Amniotic epithelial cell (primary cell): ENCODE measurements around the gene PPT2.

Experiments used
- DNase-seq: peaks from one replicate; pipeline ENCODE4 v3.0.0-alpha.2; 2010; ENCODE audit warnings: low read depth

PPT2 gene

GRCh38 chr6:32153564-32154513 is at the start of gene PPT2:
Gene PPT2 (plus strand): TSS chr6:32154141. CDS start chr6:32154595, 454 bp downstream.
- DNase-seq, result peak; percentile 92

- DNase-seq, result no peak
Observed at GRCh38 chr6:32105433-32105832, 48.5 kb upstream of the PPT2 start.

GRCh38 chr6:32107406-32107805 is 46.5 kb upstream of the PPT2 start:
- DNase-seq, result no peak

GRCh38 chr6:32108094-32108627 is 45.8 kb upstream of the PPT2 start:
- DNase-seq, result no peak

GRCh38 chr6:32108727-32109113 is 45.2 kb upstream of the PPT2 start:
- DNase-seq, result no peak

- DNase-seq, result no peak
Observed at GRCh38 chr6:32109114-32109764, 44.7 kb upstream of the PPT2 start, which contains the start of gene TNXB. Gene TNXB (minus strand): TSS chr6:32109338. CDS start chr6:32098198, 11,140 bp downstream.

- DNase-seq, result no peak
Observed at GRCh38 chr6:32109765-32110160, 44.2 kb upstream of the PPT2 start.

- no peak for DNase-seq
Observed at GRCh38 chr6:32110632-32111031, 43.3 kb upstream of the PPT2 start.

GRCh38 chr6:32111424-32112066 is 42.4 kb upstream of the PPT2 start:
- DNase-seq, result no peak

GRCh38 chr6:32112431-32112980 is 41.4 kb upstream of the PPT2 start:
- DNase-seq, result no peak

- DNase-seq, result peak; percentile 95
Observed at GRCh38 chr6:32113386-32114352, 40.3 kb upstream of the PPT2 start.

- peak; percentile 78 for DNase-seq
Observed at GRCh38 chr6:32114796-32115195, 39.1 kb upstream of the PPT2 start.

GRCh38 chr6:32115623-32116022 is 38.3 kb upstream of the PPT2 start:
- no peak for DNase-seq

GRCh38 chr6:32116674-32117073 is 37.3 kb upstream of the PPT2 start:
- no peak for DNase-seq

- peak; percentile 34 for DNase-seq
Observed at GRCh38 chr6:32117461-32117860, 36.5 kb upstream of the PPT2 start.

GRCh38 chr6:32118782-32119628 is 34.9 kb upstream of the PPT2 start:
- DNase-seq, result peak; percentile 80

- no peak for DNase-seq
Observed at GRCh38 chr6:32120573-32121059, 33.3 kb upstream of the PPT2 start.

- no peak for DNase-seq
Observed at GRCh38 chr6:32123681-32124080, 30.3 kb upstream of the PPT2 start.

- no peak for DNase-seq
Observed at GRCh38 chr6:32126880-32127279, 27.1 kb upstream of the PPT2 start.

- DNase-seq, result no peak
Observed at GRCh38 chr6:32127409-32127716, 26.6 kb upstream of the PPT2 start.
